ENCODE data around the gene RFX3.

DNA sequence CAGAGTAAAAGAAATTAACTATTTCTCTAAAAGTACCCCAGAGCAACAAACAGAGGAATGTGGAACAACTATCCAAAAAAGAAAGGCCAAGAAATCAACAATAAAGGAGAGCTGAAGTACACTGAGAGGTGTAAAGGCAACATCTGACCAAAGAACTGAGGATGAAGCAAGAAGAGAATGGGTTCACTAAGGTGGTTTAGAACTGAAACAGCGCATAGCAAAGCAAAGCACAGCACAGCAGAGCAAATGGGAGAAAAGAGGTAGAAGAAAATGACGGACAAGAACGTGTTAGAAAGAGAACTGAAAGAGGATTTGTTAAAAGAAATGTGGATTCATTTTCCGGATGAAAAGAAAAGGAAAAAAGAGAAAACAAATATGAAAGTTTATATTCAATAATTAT is 25.8 kb downstream of the RFX3 start:
- TF ChIP-seq, protein P1, sequence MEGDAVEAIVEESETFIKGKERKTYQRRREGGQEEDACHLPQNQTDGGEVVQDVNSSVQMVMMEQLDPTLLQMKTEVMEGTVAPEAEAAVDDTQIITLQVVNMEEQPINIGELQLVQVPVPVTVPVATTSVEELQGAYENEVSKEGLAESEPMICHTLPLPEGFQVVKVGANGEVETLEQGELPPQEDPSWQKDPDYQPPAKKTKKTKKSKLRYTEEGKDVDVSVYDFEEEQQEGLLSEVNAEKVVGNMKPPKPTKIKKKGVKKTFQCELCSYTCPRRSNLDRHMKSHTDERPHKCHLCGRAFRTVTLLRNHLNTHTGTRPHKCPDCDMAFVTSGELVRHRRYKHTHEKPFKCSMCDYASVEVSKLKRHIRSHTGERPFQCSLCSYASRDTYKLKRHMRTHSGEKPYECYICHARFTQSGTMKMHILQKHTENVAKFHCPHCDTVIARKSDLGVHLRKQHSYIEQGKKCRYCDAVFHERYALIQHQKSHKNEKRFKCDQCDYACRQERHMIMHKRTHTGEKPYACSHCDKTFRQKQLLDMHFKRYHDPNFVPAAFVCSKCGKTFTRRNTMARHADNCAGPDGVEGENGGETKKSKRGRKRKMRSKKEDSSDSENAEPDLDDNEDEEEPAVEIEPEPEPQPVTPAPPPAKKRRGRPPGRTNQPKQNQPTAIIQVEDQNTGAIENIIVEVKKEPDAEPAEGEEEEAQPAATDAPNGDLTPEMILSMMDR (conservative IDR thresholded peaks at IDR 0.05) = no peak
- TF ChIP-seq EZH2 (IDR thresholded peaks at IDR 0.05; ENCODE audit: low read depth) = no peak

Measured in PC-9 (cell line).